ENCODE measurements around the gene TANK.

DNA sequence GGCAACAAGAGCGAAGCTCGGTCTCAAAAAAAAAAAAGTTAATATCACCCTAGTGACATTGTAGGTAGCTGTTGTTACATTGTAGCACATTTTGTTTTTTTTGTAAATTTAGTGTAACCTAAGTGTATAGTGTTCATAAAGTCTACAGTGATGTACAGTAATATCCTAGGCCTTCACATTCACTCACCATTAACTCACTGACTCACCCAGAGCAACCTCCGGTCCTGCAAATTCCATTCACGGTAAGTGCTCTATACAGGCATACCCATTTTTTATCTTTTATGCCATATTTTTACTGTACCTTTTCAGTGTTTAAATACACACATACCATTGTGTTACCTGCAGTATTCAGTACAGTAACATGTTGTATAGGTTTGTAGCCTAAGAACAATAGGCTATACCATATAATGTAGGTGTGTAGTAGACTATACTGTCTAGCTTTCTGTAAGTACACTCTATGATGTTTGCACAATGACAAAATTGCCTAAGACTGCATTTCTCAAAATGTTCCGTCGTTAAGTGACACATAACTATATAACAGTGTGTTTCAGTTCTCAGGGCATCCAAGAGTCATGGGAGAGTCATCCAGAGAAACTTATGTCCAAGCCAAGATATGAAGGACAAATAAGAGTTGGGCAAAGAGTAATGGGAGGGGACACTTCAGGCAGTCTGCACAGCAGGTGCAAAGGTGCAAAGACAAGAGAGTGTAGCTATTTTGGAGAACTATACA lies 68.4 kb downstream of the TANK start:
- TF ChIP-seq, protein P1, sequence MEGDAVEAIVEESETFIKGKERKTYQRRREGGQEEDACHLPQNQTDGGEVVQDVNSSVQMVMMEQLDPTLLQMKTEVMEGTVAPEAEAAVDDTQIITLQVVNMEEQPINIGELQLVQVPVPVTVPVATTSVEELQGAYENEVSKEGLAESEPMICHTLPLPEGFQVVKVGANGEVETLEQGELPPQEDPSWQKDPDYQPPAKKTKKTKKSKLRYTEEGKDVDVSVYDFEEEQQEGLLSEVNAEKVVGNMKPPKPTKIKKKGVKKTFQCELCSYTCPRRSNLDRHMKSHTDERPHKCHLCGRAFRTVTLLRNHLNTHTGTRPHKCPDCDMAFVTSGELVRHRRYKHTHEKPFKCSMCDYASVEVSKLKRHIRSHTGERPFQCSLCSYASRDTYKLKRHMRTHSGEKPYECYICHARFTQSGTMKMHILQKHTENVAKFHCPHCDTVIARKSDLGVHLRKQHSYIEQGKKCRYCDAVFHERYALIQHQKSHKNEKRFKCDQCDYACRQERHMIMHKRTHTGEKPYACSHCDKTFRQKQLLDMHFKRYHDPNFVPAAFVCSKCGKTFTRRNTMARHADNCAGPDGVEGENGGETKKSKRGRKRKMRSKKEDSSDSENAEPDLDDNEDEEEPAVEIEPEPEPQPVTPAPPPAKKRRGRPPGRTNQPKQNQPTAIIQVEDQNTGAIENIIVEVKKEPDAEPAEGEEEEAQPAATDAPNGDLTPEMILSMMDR (IDR thresholded peaks at IDR 0.05; ENCODE audit: low read depth, low read length, missing input control) = no peak
- TF ChIP-seq RAD21 (IDR thresholded peaks at IDR 0.05) = no peak
- TF ChIP-seq, protein P2, sequence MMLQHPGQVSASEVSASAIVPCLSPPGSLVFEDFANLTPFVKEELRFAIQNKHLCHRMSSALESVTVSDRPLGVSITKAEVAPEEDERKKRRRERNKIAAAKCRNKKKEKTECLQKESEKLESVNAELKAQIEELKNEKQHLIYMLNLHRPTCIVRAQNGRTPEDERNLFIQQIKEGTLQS (IDR thresholded peaks at IDR 0.05) = no peak
- TF ChIP-seq, protein P3, sequence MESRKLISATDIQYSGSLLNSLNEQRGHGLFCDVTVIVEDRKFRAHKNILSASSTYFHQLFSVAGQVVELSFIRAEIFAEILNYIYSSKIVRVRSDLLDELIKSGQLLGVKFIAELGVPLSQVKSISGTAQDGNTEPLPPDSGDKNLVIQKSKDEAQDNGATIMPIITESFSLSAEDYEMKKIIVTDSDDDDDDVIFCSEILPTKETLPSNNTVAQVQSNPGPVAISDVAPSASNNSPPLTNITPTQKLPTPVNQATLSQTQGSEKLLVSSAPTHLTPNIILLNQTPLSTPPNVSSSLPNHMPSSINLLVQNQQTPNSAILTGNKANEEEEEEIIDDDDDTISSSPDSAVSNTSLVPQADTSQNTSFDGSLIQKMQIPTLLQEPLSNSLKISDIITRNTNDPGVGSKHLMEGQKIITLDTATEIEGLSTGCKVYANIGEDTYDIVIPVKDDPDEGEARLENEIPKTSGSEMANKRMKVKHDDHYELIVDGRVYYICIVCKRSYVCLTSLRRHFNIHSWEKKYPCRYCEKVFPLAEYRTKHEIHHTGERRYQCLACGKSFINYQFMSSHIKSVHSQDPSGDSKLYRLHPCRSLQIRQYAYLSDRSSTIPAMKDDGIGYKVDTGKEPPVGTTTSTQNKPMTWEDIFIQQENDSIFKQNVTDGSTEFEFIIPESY (IDR thresholded peaks at IDR 0.05) = no peak
- no peak for TF ChIP-seq TAF1 (conservative IDR thresholded peaks at IDR 0.05)
- TF ChIP-seq GABPA (IDR thresholded peaks at IDR 0.05 in 1 of 2, conservative IDR thresholded peaks at IDR 0.05 in 1 of 2) = no peak
- no peak for TF ChIP-seq REST (IDR thresholded peaks at IDR 0.05)
- TF ChIP-seq SP1 (IDR thresholded peaks at IDR 0.05) = no peak
- no peak for TF ChIP-seq EGR1 (IDR thresholded peaks at IDR 0.05; ENCODE audit: low read depth in 2 of 2)
- TF ChIP-seq, protein P4, sequence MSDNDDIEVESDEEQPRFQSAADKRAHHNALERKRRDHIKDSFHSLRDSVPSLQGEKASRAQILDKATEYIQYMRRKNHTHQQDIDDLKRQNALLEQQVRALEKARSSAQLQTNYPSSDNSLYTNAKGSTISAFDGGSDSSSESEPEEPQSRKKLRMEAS (IDR thresholded peaks at IDR 0.05) = no peak
- TF ChIP-seq YY1 (IDR thresholded peaks at IDR 0.05) = no peak
- TF ChIP-seq FOXA2 (IDR thresholded peaks at IDR 0.05) = no peak
